Right atrium auricular region (tissue), 2 donors: Measurements from ENCODE around the gene CSNK2A3. TPM values are rescaled to one million over a fixed set of nuclear protein-coding genes. Genes with fewer than 3 reads are reported as not detected.
"Not testable (repeated sequence)": the region's sequence is repeated elsewhere in the genome, so short reads cannot be mapped to it uniquely, and the experiment has no call there.

ENCODE experiments used
- DNase-seq: peaks from one replicate; pipeline ENCODE4 v3.0.0-alpha.2; 2019; ENCODE audit warnings: low spot score
- H3K27ac ChIP-seq, 2 donors: fragments of 200-600 bp; sonication (generic); 1 replicate in 1 of 2; 2 replicates in 1 of 2; pipeline ENCODE4 v1.5.1; 2016 to 2019
- H3K27me3 ChIP-seq, 2 donors: fragments of 200-600 bp; sonication (generic); one replicate each; pipeline versions ENCODE4 v1.5.1 to v1.6.0; 2017 to 2019
- H3K36me3 ChIP-seq: fragments of 200-600 bp; sonication (generic); one replicate; pipeline ENCODE4 v1.5.1; 2016
- H3K4me1 ChIP-seq, 2 donors: fragments of 200-600 bp; sonication (generic); one replicate each; pipeline versions ENCODE4 v1.5.1 to v1.6.0; 2017 to 2019
- H3K4me3 ChIP-seq, 2 donors: fragments of 200-600 bp; sonication (generic); 1 replicate in 1 of 2; 2 replicates in 1 of 2; pipeline ENCODE4 v1.5.1; 2017 to 2019; ENCODE audit warnings: mild to moderate bottlenecking in 1 of 2, moderate library complexity in 1 of 2
- H3K9me3 ChIP-seq, 2 donors: fragments of 200-600 bp; sonication (generic); one replicate each; pipeline ENCODE4 v1.5.1; 2019
- CTCF ChIP-seq, 2 donors: fragments of 200-600 bp; sonication (generic); IDR thresholded peaks; one replicate each; pipeline ENCODE4 v1.5.1; 2019; ENCODE audit warnings: antibody characterized with exemption in 2 of 2
- total RNA-seq, 2 donors: library from RNA; depleted of rRNA; stranded (reverse); fragments of >200 nt; gene quantifications; one replicate each; pipeline ENCODE4 v1.1.0, GENCODE V29; 2016

The CSNK2A3 gene
- 1 to 10 TPM in 1 of 2 donors, under 1 TPM in 1; 0.75 to 1.3 TPM for total RNA-seq

DNA sequence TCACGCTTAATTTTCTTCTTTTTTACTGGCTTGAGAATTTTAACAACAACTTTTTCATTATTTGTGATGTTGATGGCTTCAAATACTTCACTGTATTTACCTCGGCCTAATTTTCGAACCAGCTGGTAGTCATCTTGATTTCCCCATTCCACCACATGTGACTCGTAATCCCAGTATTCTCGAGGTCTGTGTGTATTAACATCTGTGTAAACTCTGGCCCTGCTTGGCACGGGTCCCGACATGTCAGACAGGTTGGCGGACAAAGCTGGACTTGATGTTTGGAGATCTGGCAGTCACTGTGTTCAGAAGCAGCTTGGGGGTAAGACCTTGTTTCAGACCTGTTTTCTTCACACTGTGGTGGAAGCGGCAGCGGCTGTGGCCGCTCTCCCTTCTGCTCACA is at the start of gene CSNK2A3:
Gene CSNK2A3 (minus strand): TSS at position 373 of the 400 bp plus-strand sequence. CDS start 131 bp downstream, at position 242.
- not testable (repeated sequence) for DNase-seq, H3K9me3 ChIP-seq, H3K36me3 ChIP-seq, H3K27me3 ChIP-seq, H3K27ac ChIP-seq, H3K4me3 ChIP-seq
- peaks cover 0 to 37% of the 10 kb centered on the region in 2 donors for H3K4me1 ChIP-seq

DNA sequence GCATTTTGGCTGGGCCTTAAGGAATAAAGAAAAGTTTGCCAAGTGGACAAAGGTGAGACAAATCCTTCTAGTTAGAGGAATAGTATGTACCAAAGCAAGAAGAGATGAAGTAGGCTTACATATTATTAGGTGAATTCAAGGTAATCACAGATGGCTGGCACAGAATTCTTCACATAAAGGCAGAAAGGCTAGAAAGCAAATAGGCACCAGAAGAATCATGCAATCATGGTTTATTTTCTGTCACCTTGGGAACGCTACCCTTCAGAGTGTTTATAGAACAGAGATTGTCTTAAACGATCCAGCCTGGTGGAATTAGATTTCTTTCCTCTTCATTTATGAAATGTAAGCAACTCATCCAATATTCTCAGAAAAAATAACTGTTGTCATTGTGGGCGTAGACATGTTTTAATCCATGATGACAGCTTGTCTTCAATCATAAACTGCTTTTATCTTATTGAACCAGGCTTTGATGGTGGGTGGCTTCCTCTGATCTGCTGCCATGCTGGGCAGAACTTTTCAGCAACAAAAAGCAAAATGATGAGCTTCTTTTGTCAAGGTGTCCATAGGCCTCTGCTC is 49.0 kb upstream of the CSNK2A3 start:
- Histone ChIP-seq H3K27ac (no peak overlapping the region), H3K27me3 (no peaks in the 10 kb centered on the region), H3K4me3 (no peak overlapping the region), H3K4me1 (peaks cover 0 to 39% of the 10 kb centered on the region in 2 donors), H3K36me3 (no peaks in the 10 kb centered on the region), H3K9me3 (no peaks in the 10 kb centered on the region)
- TF ChIP-seq CTCF (IDR thresholded peaks at IDR 0.05) = no peak
- DNase-seq = no peak

DNA sequence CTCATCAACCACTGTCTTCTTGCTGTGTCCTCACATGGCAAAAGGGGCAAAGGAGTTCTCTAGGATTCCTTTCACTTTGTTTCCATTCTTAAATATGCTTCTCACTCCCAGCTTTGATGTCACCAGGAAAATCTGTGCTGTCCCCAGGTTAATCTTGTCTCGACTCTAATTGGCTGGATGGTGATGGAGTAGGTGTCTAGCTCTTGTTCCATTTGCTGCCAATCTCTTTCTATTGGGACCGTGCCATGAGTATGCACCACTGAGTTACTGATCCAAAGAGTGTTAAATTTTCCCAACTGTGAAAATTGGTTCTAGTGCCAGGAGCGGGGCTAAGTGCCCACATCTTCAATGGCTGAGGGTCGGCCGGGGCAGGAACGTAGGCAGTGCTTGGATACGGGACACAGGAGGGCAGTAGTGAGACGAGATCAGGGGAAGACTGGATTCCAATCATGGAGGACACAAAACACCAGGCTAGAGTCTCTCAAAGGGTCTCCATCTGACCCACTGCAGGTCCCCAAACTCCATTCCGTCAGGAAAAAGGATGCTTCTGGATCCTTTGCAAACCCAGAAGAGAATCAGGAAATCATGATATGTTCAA is 47.7 kb upstream of the CSNK2A3 start:
- no peak overlapping the region for H3K4me3 ChIP-seq
- H3K36me3 ChIP-seq = no peaks in the 10 kb centered on the region
- peaks cover 0 to 32% of the 10 kb centered on the region in 2 donors for H3K4me1 ChIP-seq
- H3K9me3 ChIP-seq = no peaks in the 10 kb centered on the region
- DNase-seq = no peak
- peak in 1 of 2 donors; percentile 50 for TF ChIP-seq CTCF (IDR thresholded peaks at IDR 0.05)
- H3K27me3 ChIP-seq = no peaks in the 10 kb centered on the region
- no peak overlapping the region for H3K27ac ChIP-seq

DNA sequence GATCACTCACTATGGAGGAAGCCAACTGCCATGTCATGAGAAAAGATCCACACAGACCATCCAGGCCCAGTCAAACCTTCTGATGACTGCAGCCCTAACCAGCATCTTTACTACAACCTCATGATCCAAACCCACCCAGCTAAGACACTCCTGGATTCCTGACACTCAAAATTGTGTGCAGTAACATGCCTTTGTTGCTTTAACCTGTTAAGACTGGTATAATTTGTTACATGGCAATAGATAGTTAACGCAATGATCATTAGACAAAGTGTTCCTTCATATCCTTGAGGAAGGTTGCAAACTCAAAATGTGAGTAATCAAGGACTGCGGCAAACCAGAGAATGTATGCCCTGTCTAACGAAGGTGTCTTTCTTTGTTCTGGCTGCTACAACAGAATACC is 47.1 kb upstream of the CSNK2A3 start:
- Histone ChIP-seq H3K27me3 (no peaks in the 10 kb centered on the region), H3K4me3 (no peak overlapping the region), H3K9me3 (no peaks in the 10 kb centered on the region), H3K4me1 (peaks cover 0 to 28% of the 10 kb centered on the region in 2 donors), H3K36me3 (no peaks in the 10 kb centered on the region), H3K27ac (no peak overlapping the region)
- no peak for DNase-seq
- no peak for TF ChIP-seq CTCF (IDR thresholded peaks at IDR 0.05)

GRCh38 chr11:11397781-11398180 is 44.7 kb upstream of the CSNK2A3 start:
- DNase-seq = no peak
- Histone ChIP-seq H3K36me3 (no peaks in the 10 kb centered on the region), H3K27ac (no peak overlapping the region), H3K4me1 (peaks cover 0 to 9% of the 10 kb centered on the region in 2 donors), H3K4me3 (no peak overlapping the region), H3K27me3 (no peaks in the 10 kb centered on the region), H3K9me3 (no peaks in the 10 kb centered on the region)
- TF ChIP-seq CTCF (IDR thresholded peaks at IDR 0.05) = no peak

DNA sequence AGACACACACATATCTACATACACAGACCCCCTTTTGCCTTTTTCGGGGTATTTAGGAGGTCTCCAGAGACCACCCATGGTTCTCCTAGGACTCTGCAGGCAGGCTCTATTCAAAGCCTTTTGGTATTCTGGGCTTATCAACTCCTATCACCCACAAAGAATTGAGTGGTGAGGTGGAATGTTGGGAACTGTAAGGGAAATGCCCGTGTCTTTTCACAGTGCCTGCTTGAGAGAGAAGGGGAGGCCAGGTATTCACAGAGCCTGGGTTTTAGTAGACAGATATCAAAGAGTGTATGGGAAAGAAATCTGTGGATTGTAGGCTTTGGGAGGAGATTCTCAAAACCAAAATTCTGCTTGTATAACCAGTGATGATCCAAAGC is 44.0 kb upstream of the CSNK2A3 start:
- Histone ChIP-seq H3K9me3 (no peaks in the 10 kb centered on the region), H3K36me3 (no peaks in the 10 kb centered on the region), H3K27ac (peak overlapping the region in 1 of 2 donors; percentile 15), H3K27me3 (no peaks in the 10 kb centered on the region), H3K4me1 (peaks cover 0 to 9% of the 10 kb centered on the region in 2 donors), H3K4me3 (no peak overlapping the region)
- no peak for DNase-seq
- no peak for TF ChIP-seq CTCF (IDR thresholded peaks at IDR 0.05)
